GM12891 (cell line): ENCODE data around the gene TEKT3.

Experiments used
- POLR2A ChIP-seq: IDR thresholded peaks from 2 replicates; pipeline ENCODE4 v1.6.1; 2011; ENCODE audit warnings: low read depth, low read length, control low read depth
- POLR2AphosphoS5 ChIP-seq: IDR thresholded peaks from 2 replicates; pipeline ENCODE4 v1.6.1; 2011; ENCODE audit warnings: low read depth, low read length, control low read depth
- TAF1 ChIP-seq: IDR thresholded peaks from 2 replicates; pipeline ENCODE4 v1.6.1; 2011; ENCODE audit warnings: low read depth, low read length, control low read depth

DNA sequence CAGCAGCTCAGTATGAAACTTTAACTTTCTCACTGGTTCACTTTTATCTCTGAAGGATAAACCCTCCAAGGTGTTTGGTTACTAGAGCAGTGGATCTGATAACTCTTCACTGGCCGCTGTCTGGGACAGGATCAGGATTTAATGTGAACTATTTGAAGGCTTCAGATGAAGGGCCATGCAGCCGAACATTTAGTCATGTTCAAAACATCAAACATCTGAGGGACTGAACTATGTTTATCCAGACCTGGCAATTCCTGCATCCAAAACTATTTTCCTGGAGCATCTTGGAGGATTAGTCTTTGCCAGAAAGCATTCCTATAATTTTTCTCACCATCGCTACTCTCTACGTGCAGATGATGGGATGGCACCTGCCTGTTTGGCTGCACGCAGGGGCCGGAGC lies 55.9 kb downstream of the TEKT3 start:
- TF ChIP-seq POLR2A (no peak), POLR2AphosphoS5 (no peak), TAF1 (no peak)
